ENCODE results near the gene RNF13. TPM values are rescaled to one million over a fixed set of nuclear protein-coding genes. Genes with fewer than 3 reads are reported as not detected.

The RNF13 gene, protein sequence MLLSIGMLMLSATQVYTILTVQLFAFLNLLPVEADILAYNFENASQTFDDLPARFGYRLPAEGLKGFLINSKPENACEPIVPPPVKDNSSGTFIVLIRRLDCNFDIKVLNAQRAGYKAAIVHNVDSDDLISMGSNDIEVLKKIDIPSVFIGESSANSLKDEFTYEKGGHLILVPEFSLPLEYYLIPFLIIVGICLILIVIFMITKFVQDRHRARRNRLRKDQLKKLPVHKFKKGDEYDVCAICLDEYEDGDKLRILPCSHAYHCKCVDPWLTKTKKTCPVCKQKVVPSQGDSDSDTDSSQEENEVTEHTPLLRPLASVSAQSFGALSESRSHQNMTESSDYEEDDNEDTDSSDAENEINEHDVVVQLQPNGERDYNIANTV
- 10 to 100 TPM; 81.8 to 85.0 TPM for total RNA-seq
- 41.7 TPM for polyA plus RNA-seq (ENCODE audit: insufficient read depth, low read depth, low replicate concordance)
- long read RNA-seq, donor 1, transcript RNF13-212 (10 exons, 1,027 nt), result minor isoform, 5 of 165 reads
- long read RNA-seq, donor 1, transcript RNF13-203 (10 exons, 2,843 nt), result major isoform, 27 of 165 reads
- long read RNA-seq, donor 1, partial matches to known transcripts, result 0 of 165 reads
- long read RNA-seq, donor 1, other reads (novel, unspliced or antisense), result 133 of 165 reads
- long read RNA-seq, donor 2, transcript RNF13-203 (10 exons, 2,843 nt), result major isoform, 12 of 14 reads
- long read RNA-seq, donor 2, partial matches to known transcripts, result 0 of 14 reads
- long read RNA-seq, donor 2, other reads (novel, unspliced or antisense), result 0 of 14 reads

DNA sequence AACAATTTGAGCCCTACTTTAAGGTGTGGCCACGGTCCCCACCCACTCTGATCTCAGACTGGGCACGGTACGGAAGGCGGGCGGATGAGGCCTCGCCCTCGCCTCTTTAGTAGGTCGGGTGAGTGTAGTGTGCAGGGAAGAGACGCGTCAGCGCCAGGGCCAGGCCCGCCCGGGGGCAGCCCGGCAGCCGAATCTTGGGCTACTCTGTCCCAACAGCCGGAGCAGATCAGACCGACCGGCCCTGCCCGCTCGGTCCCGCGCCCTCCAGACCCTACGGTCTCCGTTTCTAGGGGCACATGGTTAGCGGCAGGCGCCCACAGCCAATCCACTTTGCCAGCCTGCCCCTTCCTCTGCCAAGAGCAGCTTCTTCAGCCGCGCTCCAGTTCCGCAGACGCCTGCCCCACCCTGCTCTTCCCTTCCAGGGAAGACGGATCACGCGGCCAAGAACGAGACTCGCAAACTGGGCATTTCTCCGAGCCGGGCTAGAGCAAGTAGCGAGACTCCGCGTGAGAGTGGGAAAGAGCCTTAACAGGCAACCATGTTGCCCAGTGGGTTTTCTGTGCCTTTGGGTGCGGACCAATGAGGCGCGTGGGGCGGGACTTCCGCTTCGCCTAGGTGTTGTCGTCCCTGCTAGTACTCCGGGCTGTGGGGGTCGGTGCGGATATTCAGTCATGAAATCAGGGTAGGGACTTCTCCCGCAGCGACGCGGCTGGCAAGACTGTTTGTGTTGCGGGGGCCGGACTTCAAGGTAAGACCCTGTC is at the start of gene RNF13:
TSS of gene RNF13 (plus strand) at position 610 of the 761 bp plus-strand sequence. CDS start 32,812 bp downstream, outside the sequence.
- H3K36me3 ChIP-seq (ENCODE audit: low read depth, missing control alignments), result no peaks in the 10 kb centered on the region
- peak; percentile 100 for DNase-seq
- WGBS, 2 donors, result 0% methylated on average over 38 to 56 of the region's 56 CpGs
- H3K4me3 ChIP-seq, result peak within 1 kb of the TSS; percentile 70 to 83
- peak within 1 kb of the TSS; percentile 99 for H3K27ac ChIP-seq
- no peaks in the 10 kb centered on the region for H3K27me3 ChIP-seq
- peaks cover 15% of the 10 kb centered on the region for H3K4me1 ChIP-seq
- intact Hi-C loops (cut with DNase I; ENCODE audit: low total_unique reads), result no loop called here
- TF ChIP-seq, protein P1, sequence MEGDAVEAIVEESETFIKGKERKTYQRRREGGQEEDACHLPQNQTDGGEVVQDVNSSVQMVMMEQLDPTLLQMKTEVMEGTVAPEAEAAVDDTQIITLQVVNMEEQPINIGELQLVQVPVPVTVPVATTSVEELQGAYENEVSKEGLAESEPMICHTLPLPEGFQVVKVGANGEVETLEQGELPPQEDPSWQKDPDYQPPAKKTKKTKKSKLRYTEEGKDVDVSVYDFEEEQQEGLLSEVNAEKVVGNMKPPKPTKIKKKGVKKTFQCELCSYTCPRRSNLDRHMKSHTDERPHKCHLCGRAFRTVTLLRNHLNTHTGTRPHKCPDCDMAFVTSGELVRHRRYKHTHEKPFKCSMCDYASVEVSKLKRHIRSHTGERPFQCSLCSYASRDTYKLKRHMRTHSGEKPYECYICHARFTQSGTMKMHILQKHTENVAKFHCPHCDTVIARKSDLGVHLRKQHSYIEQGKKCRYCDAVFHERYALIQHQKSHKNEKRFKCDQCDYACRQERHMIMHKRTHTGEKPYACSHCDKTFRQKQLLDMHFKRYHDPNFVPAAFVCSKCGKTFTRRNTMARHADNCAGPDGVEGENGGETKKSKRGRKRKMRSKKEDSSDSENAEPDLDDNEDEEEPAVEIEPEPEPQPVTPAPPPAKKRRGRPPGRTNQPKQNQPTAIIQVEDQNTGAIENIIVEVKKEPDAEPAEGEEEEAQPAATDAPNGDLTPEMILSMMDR (IDR thresholded peaks at IDR 0.05), result no peak
- TF ChIP-seq POLR2A (IDR thresholded peaks at IDR 0.05), result peak; percentile 34
- H3K9me3 ChIP-seq, result no peaks in the 10 kb centered on the region

DNA sequence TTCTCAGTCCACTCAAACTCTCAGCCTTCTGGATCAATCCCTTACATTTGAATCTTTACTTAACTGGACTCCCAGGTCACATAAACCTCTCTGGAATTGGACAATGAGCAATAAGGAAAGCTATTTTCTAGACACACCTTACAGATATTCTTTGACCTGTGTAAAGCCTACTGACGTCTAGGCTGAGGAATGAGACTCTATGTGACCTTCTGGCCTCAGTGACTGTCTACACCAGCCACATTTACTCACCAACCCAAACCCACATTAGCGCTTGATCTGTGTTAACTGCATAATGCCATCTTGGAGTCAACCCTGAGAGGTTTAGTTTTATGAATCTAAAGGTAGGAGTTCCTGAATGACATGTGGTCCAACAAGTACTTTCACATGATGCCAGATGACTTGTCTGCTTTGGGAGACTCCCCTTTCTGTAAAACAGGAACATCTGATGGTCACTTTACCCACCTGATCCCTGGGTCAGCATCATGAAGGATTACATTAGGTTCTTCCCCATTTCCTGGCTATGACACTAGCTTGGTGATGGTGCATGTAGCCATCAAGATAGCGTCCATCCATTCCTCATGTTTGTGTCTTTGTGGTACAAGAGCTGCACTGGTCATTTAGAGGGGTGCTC is 49.3 kb upstream of the RNF13 start:
- H3K4me3 ChIP-seq, result no peak overlapping the region
- TF ChIP-seq, protein P1 (IDR thresholded peaks at IDR 0.05), result no peak
- no peak for TF ChIP-seq POLR2A (IDR thresholded peaks at IDR 0.05)
- no peaks in the 10 kb centered on the region for H3K9me3 ChIP-seq
- WGBS, 2 donors, result 85 to 90% methylated on average over 3 of the region's 3 CpGs
- intact Hi-C loops (cut with DNase I; ENCODE audit: low total_unique reads), result no loop called here
- DNase-seq, result no peak
- no peak overlapping the region for H3K27ac ChIP-seq
- no peaks in the 10 kb centered on the region for H3K27me3 ChIP-seq
- no peaks in the 10 kb centered on the region for H3K36me3 ChIP-seq (ENCODE audit: low read depth, missing control alignments)
- H3K4me1 ChIP-seq, result no peaks in the 10 kb centered on the region

DNA sequence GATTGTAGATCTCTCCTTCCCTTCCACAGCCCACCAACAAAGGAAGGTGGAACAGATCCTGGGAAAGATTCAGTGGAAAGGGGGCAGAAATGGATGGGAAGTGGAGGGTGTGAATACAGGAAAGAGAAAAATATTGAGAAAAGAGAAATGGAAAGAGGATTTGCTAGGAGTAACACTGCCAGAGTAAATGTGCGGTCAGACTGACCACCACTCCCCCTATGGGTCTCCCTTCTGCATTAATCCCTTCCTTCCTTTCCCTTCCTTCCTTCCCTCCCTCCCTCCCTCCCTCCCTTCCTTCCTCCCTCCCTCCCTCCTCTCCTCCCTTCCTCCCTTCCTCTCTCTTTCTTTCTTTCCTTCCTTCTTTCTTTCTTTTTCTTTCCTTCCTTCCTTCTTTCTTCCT is 48.7 kb upstream of the RNF13 start:
- Histone ChIP-seq H3K4me3 (no peak overlapping the region), H3K9me3 (no peaks in the 10 kb centered on the region), H3K36me3 (ENCODE audit: low read depth, missing control alignments) (no peaks in the 10 kb centered on the region), H3K4me1 (no peaks in the 10 kb centered on the region), H3K27ac (no peak overlapping the region), H3K27me3 (no peaks in the 10 kb centered on the region)
- 59 to 60% methylated on average over 1 of the region's 1 CpG for WGBS, 2 donors
- intact Hi-C loops (cut with DNase I; ENCODE audit: low total_unique reads), result no loop called here
- TF ChIP-seq POLR2A (IDR thresholded peaks at IDR 0.05), result no peak
- TF ChIP-seq, protein P1 (IDR thresholded peaks at IDR 0.05), result no peak
- no peak for DNase-seq

DNA sequence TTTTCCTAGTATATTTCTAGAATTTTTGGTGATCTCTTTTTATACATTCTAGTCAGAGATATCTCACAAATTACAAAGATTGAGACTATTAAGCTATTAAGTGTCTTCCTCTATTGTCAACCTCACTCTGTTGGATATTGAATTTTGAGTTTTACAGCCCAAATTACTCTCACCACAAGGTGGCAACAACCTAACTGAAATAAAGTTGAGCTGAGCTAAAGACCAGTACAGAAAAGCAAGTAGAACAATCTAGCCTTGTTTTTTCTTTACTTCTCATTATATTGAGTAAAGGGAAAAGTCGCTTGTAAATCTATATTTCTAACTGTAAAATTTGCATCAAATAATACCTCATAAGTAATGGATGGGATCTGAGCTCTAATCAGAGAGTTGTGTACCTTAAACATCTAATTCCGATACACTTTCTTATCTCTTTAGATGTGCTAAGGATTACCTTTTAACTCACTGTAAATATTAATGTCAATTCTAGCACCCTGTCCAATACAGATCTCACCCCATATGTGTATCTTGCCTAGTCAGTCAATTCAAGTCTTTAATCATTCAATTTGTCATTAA is 47.2 kb upstream of the RNF13 start:
- H3K36me3 ChIP-seq (ENCODE audit: low read depth, missing control alignments), result no peaks in the 10 kb centered on the region
- no peaks in the 10 kb centered on the region for H3K9me3 ChIP-seq
- H3K4me3 ChIP-seq, result no peak overlapping the region
- WGBS, 2 donors, result 63 to 72% methylated on average over 2 of the region's 2 CpGs
- no peaks in the 10 kb centered on the region for H3K27me3 ChIP-seq
- intact Hi-C loops (cut with DNase I; ENCODE audit: low total_unique reads), result no loop called here
- no peak overlapping the region for H3K27ac ChIP-seq
- no peak for DNase-seq
- no peaks in the 10 kb centered on the region for H3K4me1 ChIP-seq
- TF ChIP-seq, protein P1 (IDR thresholded peaks at IDR 0.05), result peak; percentile 49 to 63 (median 52)
- TF ChIP-seq POLR2A (IDR thresholded peaks at IDR 0.05), result no peak
